WTC11 (cell line): ENCODE measurements around the gene SPATA13. TPM values are rescaled to one million over a fixed set of nuclear protein-coding genes. Genes with fewer than 3 reads are reported as not detected.

Experiments
- ATAC-seq: fragments of 200-7000 bp; cut with Tn5 transposase; 2 replicates; pipeline ENCODE4 v1.10.0; 2021; ENCODE audit warnings: mild to moderate bottlenecking, moderate library complexity
- CTCF ChIA-PET: fragments of 300-600 bp; sonication (Branson Sonifier 250); formaldehyde crosslinking; loops from one replicate; lab custom pipeline; 2021; ENCODE audit warnings: antibody characterized with exemption; lab: Charles Lee
- POLR2A ChIA-PET: fragments of 350-600 bp; sonication (Branson Sonifier 250); formaldehyde crosslinking; loops from one replicate; lab custom pipeline; 2021; ENCODE audit warnings: antibody characterized with exemption; lab: Charles Lee
- DNase-seq: peaks from one replicate; pipeline ENCODE4 v3.0.0; 2021; ENCODE audit warnings: low spot score
- H3K27ac Mint-ChIP-seq: 2 replicates; pipeline ENCODE4 v1.8.0; 2021; ENCODE audit warnings: mixed read lengths
- H3K27me3 Mint-ChIP-seq: 2 replicates; pipeline ENCODE4 v1.8.0; 2021; ENCODE audit warnings: low read depth, mild to moderate bottlenecking, moderate library complexity, mixed read lengths
- H3K36me3 Mint-ChIP-seq: 2 replicates; pipeline ENCODE4 v1.8.0; 2021; ENCODE audit warnings: mixed read lengths
- H3K4me1 Mint-ChIP-seq: 2 replicates; pipeline ENCODE4 v1.8.0; 2022; ENCODE audit warnings: mixed read lengths
- H3K4me3 Mint-ChIP-seq: 2 replicates; pipeline ENCODE4 v1.8.0; 2021; ENCODE audit warnings: mild to moderate bottlenecking, moderate library complexity, mixed read lengths
- H3K9me3 Mint-ChIP-seq: 2 replicates; pipeline ENCODE4 v1.8.0; 2021; ENCODE audit warnings: mixed read lengths
- AR ChIP-seq: fragments of 250-450 bp; sonication (Bioruptor Pico); IDR thresholded peaks from 2 replicates; pipeline ENCODE4 v1.9.0; 2021; ENCODE audit warnings: mild to moderate bottlenecking
- ATF6 ChIP-seq: sonication (generic); formaldehyde crosslinking; IDR thresholded peaks from 2 replicates; pipeline ENCODE4 v1.8.1; 2023; ENCODE audit warnings: mild to moderate bottlenecking, missing genetic modification reagents
- ERG ChIP-seq: fragments of 250-450 bp; sonication (Bioruptor Pico); IDR thresholded peaks from 2 replicates; pipeline ENCODE4 v1.8.0; 2021; ENCODE audit warnings: mild to moderate bottlenecking
- JAZF1 ChIP-seq: fragments of 250-450 bp; sonication (Bioruptor Pico); IDR thresholded peaks from 2 replicates; pipeline ENCODE4 v1.9.0; 2021; ENCODE audit warnings: moderate library complexity, mild to moderate bottlenecking, inconsistent platforms
- JUN ChIP-seq: sonication (generic); formaldehyde crosslinking; IDR thresholded peaks from 2 replicates; pipeline ENCODE4 v1.8.0; 2023; ENCODE audit warnings: mild to moderate bottlenecking, missing genetic modification reagents
- NFE2L1 ChIP-seq: sonication (generic); formaldehyde crosslinking; IDR thresholded peaks from 2 replicates; pipeline ENCODE4 v1.8.1; 2023; ENCODE audit warnings: missing genetic modification reagents
- NR1H2 ChIP-seq: sonication (generic); formaldehyde crosslinking; IDR thresholded peaks from 2 replicates; pipeline ENCODE4 v1.9.0; 2021; ENCODE audit warnings: mild to moderate bottlenecking, moderate library complexity, missing genetic modification reagents
- NR2C2 ChIP-seq: sonication (generic); formaldehyde crosslinking; IDR thresholded peaks from 2 replicates; pipeline ENCODE4 v1.8.0; 2022; ENCODE audit warnings: mild to moderate bottlenecking, missing genetic modification reagents
- SOX15 ChIP-seq: fragments of 250-450 bp; sonication (Bioruptor Pico); IDR thresholded peaks from 2 replicates; pipeline ENCODE4 v1.9.0; 2021; ENCODE audit warnings: mild to moderate bottlenecking
- TEAD1 ChIP-seq: sonication (generic); formaldehyde crosslinking; IDR thresholded peaks from 2 replicates; pipeline ENCODE4 v1.8.0; 2022; ENCODE audit warnings: mild to moderate bottlenecking, missing genetic modification reagents
- TEAD4 ChIP-seq: sonication (generic); formaldehyde crosslinking; IDR thresholded peaks from 2 replicates; pipeline ENCODE4 v1.8.0; 2022; ENCODE audit warnings: mild to moderate bottlenecking, missing genetic modification reagents
- ZNF219 ChIP-seq: sonication (generic); formaldehyde crosslinking; IDR thresholded peaks from 2 replicates; pipeline ENCODE4 v1.8.0; 2023; ENCODE audit warnings: missing genetic modification reagents, mild to moderate bottlenecking, borderline replicate concordance
- ZNF232 ChIP-seq: sonication (generic); formaldehyde crosslinking; IDR thresholded peaks from 2 replicates; pipeline ENCODE4 v1.8.0; 2022; ENCODE audit warnings: mild to moderate bottlenecking, missing genetic modification reagents
- ZNF416 ChIP-seq: fragments of 250-450 bp; sonication (Bioruptor Pico); IDR thresholded peaks from 2 replicates; pipeline ENCODE4 v1.9.0; 2021; ENCODE audit warnings: mild to moderate bottlenecking, inconsistent platforms
- ZNF423 ChIP-seq: fragments of 250-450 bp; sonication (Bioruptor Pico); IDR thresholded peaks from 2 replicates; pipeline ENCODE4 v2.1.2; 2022; ENCODE audit warnings: mild to moderate bottlenecking, moderate library complexity
- ZNF532 ChIP-seq: fragments of 250-450 bp; sonication (Bioruptor Pico); IDR thresholded peaks from 2 replicates; pipeline ENCODE4 v1.9.0; 2021; ENCODE audit warnings: mild to moderate bottlenecking, borderline replicate concordance
- ZNF671 ChIP-seq: fragments of 250-450 bp; sonication (Bioruptor Pico); IDR thresholded peaks from 2 replicates; pipeline ENCODE4 v1.8.0; 2021; ENCODE audit warnings: mild to moderate bottlenecking
- total RNA-seq: library from RNA; stranded (reverse); gene quantifications from 3 replicates; pipeline ENCODE4 v1.2.3, GENCODE V29; 2021
- TF ChIP-seq, protein P1 (sequence below): sonication (generic); formaldehyde crosslinking; IDR thresholded peaks from 2 replicates; pipeline ENCODE4 v1.8.0; 2022; ENCODE audit warnings: mild to moderate bottlenecking, missing genetic modification reagents
- TF ChIP-seq, protein P2 (sequence below): sonication (generic); formaldehyde crosslinking; IDR thresholded peaks from 2 replicates; pipeline ENCODE4 v1.8.0; 2023; ENCODE audit warnings: mild to moderate bottlenecking, missing genetic modification reagents

Gene SPATA13
- total RNA-seq, 1 experiment from 2014 or later, result 29.0 TPM

GRCh38 chr13:24172071-24172470 lies 11.6 kb downstream of the SPATA13 start:
- POLR2A ChIA-PET, result no interaction called here
- no peak for ATAC-seq
- Mint-ChIP-seq H3K27me3 (no peaks in the 10 kb centered on the region), H3K9me3 (no peaks in the 10 kb centered on the region), H3K36me3 (peaks cover 13% of the 10 kb centered on the region), H3K27ac (no peak overlapping the region), H3K4me1 (peaks cover 17% of the 10 kb centered on the region)
- CTCF ChIA-PET, result no interaction called here
- DNase-seq, result no peak
- TF ChIP-seq ZNF219 (CRISPR knock-in tag), result no peak
- TF ChIP-seq SOX15 (CRISPR knock-in tag), result no peak
- TF ChIP-seq TEAD1 (CRISPR knock-in tag), result no peak
- TF ChIP-seq ZNF232 (CRISPR knock-in tag), result no peak
- no peak for TF ChIP-seq NR1H2 (CRISPR knock-in tag)
- TF ChIP-seq ATF6 (CRISPR knock-in tag), result no peak
- TF ChIP-seq, protein P1, sequence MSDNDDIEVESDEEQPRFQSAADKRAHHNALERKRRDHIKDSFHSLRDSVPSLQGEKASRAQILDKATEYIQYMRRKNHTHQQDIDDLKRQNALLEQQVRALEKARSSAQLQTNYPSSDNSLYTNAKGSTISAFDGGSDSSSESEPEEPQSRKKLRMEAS (CRISPR knock-in tag), result no peak
- TF ChIP-seq ZNF671, result no peak
- no peak for TF ChIP-seq ZNF423
- no peak for TF ChIP-seq ZNF532 (CRISPR knock-in tag)
- no peak for TF ChIP-seq AR
- TF ChIP-seq NR2C2 (CRISPR knock-in tag), result no peak
- TF ChIP-seq, all 79 proteins: peak for 0
- H3K4me3 Mint-ChIP-seq, result no peak overlapping the region

DNA sequence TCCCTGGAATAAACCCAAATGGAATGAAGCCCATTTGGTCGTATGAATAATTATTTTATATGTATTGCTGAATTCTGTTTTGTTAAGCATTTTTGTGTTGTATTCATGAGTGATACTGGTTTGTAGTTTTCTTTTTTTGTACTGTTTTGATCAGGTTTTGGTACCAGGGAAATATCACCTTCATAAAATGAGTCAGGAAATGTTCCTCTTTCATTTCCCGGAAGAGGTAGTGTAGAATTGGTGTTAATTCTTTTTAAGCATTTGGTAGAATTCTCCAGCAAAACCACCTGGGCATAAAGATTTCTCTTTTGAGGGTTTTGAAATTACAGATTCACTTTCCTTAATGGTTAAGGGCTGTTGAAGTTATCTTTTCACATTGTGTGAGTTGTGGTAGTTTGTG lies 13.3 kb downstream of the SPATA13 start:
- Mint-ChIP-seq H3K9me3 (no peaks in the 10 kb centered on the region), H3K27me3 (no peaks in the 10 kb centered on the region)
- TF ChIP-seq NFE2L1 (CRISPR knock-in tag), result no peak
- no peak for TF ChIP-seq JUN
- TF ChIP-seq JAZF1, result no peak
- TF ChIP-seq ZNF416, result no peak
- no peak for TF ChIP-seq ZNF232 (CRISPR knock-in tag)
- TF ChIP-seq, protein P2, sequence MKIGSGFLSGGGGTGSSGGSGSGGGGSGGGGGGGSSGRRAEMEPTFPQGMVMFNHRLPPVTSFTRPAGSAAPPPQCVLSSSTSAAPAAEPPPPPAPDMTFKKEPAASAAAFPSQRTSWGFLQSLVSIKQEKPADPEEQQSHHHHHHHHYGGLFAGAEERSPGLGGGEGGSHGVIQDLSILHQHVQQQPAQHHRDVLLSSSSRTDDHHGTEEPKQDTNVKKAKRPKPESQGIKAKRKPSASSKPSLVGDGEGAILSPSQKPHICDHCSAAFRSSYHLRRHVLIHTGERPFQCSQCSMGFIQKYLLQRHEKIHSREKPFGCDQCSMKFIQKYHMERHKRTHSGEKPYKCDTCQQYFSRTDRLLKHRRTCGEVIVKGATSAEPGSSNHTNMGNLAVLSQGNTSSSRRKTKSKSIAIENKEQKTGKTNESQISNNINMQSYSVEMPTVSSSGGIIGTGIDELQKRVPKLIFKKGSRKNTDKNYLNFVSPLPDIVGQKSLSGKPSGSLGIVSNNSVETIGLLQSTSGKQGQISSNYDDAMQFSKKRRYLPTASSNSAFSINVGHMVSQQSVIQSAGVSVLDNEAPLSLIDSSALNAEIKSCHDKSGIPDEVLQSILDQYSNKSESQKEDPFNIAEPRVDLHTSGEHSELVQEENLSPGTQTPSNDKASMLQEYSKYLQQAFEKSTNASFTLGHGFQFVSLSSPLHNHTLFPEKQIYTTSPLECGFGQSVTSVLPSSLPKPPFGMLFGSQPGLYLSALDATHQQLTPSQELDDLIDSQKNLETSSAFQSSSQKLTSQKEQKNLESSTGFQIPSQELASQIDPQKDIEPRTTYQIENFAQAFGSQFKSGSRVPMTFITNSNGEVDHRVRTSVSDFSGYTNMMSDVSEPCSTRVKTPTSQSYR (CRISPR knock-in tag), result no peak
- TF ChIP-seq ERG (CRISPR knock-in tag), result no peak
- TF ChIP-seq TEAD1 (CRISPR knock-in tag), result no peak
- no peak for TF ChIP-seq TEAD4
- TF ChIP-seq, all 79 proteins: peak for 0
- ATAC-seq, result no peak
- DNase-seq, result no peak
- CTCF ChIA-PET, result no interaction called here
- Mint-ChIP-seq H3K36me3 (0 out of 2 replicates have a peak, but pooled peaks cover 4% of the 10 kb centered on the region), H3K4me3 (no peak overlapping the region), H3K4me1 (peaks cover 18% of the 10 kb centered on the region), H3K27ac (no peak overlapping the region)
- POLR2A ChIA-PET, result no interaction called here
